SK-N-SH treated with all-trans-retinoic acid at 6 μM for 48 hours (cell line): Measurements from ENCODE around the gene FOXL1.

ENCODE experiments used
- ARNTL ChIP-seq: fragments of 450-650 bp; formaldehyde crosslinking; IDR thresholded peaks from 2 replicates; pipeline ENCODE4 v1.5.0; 2020; ENCODE audit warnings: low read depth, mild to moderate bottlenecking, moderate library complexity, borderline replicate concordance
- OSR1 ChIP-seq: fragments of 250-450 bp; sonication (Bioruptor Pico); IDR thresholded peaks from 2 replicates; pipeline ENCODE4 v1.8.0; 2022; ENCODE audit warnings: moderate library complexity, mild to moderate bottlenecking, inconsistent platforms
- PPARA ChIP-seq: fragments of 250-450 bp; sonication (Bioruptor Pico); IDR thresholded peaks from 2 replicates; pipeline ENCODE4 v1.5.0; 2020; ENCODE audit warnings: mild to moderate bottlenecking, borderline replicate concordance
- RARB ChIP-seq: fragments of 250-450 bp; sonication (Bioruptor Pico); IDR thresholded peaks from 2 replicates; pipeline ENCODE4 v1.8.0; 2021; ENCODE audit warnings: mild to moderate bottlenecking, moderate library complexity
- ZFP3 ChIP-seq: fragments of 250-450 bp; sonication (Bioruptor Pico); IDR thresholded peaks from 2 replicates; pipeline ENCODE4 v1.5.0; 2020; ENCODE audit warnings: mild to moderate bottlenecking, moderate library complexity
- TF ChIP-seq, protein P1 (sequence below): fragments of 250-450 bp; sonication (Bioruptor Pico); IDR thresholded peaks from 2 replicates; pipeline ENCODE4 v1.8.0; 2020; ENCODE audit warnings: mild to moderate bottlenecking, moderate library complexity, borderline replicate concordance
- TF ChIP-seq, protein P2 (sequence below): fragments of 250-450 bp; sonication (Bioruptor Pico); IDR thresholded peaks from 2 replicates; pipeline ENCODE4 v1.5.1; 2020; ENCODE audit warnings: low read depth, mild to moderate bottlenecking, moderate library complexity

DNA sequence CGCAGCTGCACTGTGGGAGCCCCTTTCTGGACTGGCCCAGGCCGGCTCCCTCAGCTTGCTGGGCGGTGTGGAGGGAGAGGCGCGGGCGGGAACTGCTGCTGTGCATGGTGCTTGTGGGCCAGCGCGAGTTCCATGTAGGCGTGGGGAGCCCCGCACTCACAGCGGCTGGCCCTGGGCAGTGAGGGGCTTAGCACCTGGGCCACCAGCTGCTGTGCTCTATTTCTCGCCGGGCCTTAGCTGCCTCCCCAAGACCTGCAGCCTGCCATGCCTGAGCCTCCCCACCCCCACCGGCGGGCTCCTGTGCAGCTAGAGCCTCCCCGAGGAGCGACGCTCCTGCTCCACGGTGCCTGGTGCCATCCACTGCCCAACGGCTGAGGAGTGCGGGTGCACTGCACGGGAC, 25.0 kb upstream of the FOXL1 start:
- no peak for TF ChIP-seq PPARA
- TF ChIP-seq, protein P1, sequence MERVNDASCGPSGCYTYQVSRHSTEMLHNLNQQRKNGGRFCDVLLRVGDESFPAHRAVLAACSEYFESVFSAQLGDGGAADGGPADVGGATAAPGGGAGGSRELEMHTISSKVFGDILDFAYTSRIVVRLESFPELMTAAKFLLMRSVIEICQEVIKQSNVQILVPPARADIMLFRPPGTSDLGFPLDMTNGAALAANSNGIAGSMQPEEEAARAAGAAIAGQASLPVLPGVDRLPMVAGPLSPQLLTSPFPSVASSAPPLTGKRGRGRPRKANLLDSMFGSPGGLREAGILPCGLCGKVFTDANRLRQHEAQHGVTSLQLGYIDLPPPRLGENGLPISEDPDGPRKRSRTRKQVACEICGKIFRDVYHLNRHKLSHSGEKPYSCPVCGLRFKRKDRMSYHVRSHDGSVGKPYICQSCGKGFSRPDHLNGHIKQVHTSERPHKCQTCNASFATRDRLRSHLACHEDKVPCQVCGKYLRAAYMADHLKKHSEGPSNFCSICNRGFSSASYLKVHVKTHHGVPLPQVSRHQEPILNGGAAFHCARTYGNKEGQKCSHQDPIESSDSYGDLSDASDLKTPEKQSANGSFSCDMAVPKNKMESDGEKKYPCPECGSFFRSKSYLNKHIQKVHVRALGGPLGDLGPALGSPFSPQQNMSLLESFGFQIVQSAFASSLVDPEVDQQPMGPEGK, result no peak
- no peak for TF ChIP-seq ZFP3 (CRISPR knock-in tag)
- TF ChIP-seq RARB (CRISPR knock-in tag), result no peak
- no peak for TF ChIP-seq ARNTL
- TF ChIP-seq, protein P2, sequence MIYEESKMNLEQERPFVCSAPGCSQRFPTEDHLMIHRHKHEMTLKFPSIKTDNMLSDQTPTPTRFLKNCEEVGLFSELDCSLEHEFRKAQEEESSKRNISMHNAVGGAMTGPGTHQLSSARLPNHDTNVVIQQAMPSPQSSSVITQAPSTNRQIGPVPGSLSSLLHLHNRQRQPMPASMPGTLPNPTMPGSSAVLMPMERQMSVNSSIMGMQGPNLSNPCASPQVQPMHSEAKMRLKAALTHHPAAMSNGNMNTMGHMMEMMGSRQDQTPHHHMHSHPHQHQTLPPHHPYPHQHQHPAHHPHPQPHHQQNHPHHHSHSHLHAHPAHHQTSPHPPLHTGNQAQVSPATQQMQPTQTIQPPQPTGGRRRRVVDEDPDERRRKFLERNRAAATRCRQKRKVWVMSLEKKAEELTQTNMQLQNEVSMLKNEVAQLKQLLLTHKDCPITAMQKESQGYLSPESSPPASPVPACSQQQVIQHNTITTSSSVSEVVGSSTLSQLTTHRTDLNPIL (CRISPR knock-in tag), result no peak
- TF ChIP-seq OSR1 (CRISPR knock-in tag), result no peak
